C1 segment of cervical spinal cord (tissue), 14 donors: Measurements from ENCODE around the gene JMJD8.
A peak's percentile ranks its signal among the peaks of the same experiment; 100 is the strongest.

Experiments used
- DNase-seq, 14 donors: peaks; one replicate each; lab custom pipeline; 2025; lab: John Stamatoyannopoulos, UW

Gene JMJD8

GRCh38 chr16:684071-684794, at the start of gene JMJD8:
Gene JMJD8, minus strand, starts transcription at chr16:684334. Its CDS starts 15 bp downstream, at chr16:684319.
- peak; percentile 48 to 98 (median 90) for DNase-seq

DNA sequence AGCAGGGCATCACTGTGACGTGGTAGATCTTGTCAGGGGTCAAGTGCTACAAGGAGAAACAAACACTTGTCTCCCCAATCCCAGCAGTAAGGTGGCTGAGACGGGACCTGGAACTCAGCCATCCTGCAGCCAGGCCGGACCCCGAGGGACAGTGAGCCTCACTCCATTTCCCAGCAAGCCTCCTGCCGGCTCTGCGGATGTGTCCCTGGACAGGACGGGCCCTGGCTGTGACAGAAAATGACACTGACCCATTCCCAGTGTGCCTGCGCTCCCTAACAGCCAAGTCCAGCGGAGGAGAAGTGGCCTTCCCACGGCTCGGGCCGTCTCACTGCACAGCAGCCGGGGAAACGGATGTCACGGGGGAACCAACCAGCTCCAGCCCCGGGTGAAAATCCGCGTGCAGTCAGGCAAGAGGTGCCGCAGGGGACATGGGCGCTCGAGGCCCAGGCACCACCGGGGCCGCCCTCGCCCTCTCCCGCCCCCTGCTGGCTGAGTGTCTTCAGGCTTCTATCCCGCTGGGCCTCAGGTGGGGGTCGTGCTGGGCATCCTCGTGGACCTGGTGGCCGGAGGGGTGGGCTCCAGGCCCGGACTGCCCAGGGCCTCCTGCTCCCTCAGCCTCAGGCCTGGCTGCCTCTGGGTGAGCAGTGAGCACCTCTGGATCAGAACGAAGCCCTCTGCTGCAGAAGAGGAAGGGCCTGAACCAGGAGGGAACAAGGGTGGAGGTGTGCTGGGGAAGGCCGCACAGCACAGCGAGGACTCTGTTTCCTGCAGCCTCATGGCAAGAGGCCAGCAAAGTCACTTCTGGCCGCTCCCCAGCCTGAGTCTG, 49.5 kb upstream of the JMJD8 start:
- no peak for DNase-seq

- DNase-seq, result no peak
These were observed 48.8 kb upstream of the JMJD8 start for GRCh38 chr16:732936-733335.

- DNase-seq, result no peak
These were observed 48.2 kb upstream of the JMJD8 start for GRCh38 chr16:732332-732731.

- DNase-seq, result no peak
These were observed 46.8 kb upstream of the JMJD8 start for GRCh38 chr16:730666-731509.

DNA sequence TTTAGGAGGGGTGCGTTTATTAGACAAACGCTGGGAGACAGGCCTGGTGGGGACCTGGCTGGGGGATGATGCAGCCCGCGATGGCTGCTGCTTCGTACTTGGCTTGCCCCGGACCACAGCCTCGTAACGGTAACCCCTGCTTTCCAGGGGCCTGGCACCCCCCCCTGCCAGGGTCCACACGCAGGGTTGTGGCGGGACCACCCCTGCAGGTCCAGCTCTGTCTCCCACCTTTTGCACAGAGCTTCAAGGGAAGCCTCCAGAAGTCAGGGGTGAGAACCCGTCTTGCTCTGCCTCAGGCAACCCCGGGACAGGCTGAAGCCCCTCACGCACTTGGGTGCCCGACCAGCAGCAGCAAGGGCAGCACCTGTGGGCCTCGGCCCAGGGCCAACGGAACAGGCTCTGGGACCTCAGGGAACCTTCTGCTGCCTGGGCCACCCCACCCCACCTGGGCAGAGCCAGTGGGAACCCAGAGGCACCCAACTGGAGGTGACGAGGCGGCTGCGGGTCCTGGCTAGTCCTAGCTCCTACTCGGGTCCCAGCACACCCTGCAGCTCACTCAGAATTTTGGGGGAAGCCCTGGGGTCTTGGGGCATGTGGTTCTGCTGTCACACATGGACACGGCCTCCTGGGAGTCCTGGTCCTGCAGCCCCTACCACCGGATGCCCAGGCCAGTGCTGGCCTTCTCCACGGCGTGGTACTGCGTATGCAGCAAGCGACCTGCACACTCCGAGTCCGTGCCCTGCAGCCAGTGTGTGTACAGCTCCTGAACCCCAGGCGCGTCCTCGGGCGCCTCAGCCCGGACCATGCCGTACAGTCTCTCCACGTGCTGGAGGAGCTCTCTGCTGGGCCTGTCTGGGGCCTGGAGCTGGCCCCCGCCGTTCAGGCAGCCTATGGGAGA, 45.9 kb upstream of the JMJD8 start:
- no peak for DNase-seq

DNA sequence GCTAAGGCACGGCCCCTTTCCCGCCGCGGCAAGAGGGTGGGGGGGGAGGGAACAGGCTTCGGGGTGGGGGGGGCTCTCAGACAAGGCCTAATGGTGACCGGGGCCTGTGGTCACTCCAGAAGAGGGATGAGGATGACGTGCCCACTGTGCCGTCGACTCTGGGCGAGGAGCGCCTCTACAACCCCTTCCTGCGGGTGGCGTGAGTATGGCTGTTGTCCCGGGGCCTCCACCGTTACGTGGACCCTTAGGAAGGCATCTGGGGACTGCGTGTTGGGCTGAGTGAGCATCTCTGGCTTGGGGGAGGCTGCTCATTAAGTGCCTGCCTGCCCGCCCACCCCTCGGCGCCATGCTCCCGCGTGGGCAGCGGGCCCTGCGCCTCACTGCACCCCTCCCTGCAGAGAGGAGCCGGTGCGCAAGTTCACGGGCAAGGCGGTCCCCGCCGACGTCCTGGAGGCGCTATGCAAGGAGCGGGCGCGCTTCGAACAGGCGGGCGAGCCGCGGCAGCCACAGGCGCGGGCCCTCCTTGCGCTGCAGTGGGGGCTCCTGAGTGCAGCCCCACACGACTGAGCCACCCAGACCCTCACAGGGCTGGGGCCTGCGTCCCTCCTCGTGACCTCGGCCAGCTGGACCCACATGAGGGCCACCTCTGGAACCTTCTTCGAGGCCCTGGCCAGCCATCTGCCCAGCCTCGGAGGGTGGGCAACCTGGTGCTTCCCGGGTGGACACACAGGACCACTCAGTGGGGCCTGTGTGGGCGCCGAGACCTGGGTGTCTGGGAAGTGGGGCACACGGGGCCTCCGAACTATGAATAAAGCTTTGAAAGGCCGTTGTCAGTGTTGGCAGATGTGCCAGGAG, 45.0 kb upstream of the JMJD8 start:
- DNase-seq, result no peak

- peak in 12 of 14 donors; percentile 26 to 71 (median 63) for DNase-seq
These were observed 44.2 kb upstream of the JMJD8 start for GRCh38 chr16:728131-728889.

DNA sequence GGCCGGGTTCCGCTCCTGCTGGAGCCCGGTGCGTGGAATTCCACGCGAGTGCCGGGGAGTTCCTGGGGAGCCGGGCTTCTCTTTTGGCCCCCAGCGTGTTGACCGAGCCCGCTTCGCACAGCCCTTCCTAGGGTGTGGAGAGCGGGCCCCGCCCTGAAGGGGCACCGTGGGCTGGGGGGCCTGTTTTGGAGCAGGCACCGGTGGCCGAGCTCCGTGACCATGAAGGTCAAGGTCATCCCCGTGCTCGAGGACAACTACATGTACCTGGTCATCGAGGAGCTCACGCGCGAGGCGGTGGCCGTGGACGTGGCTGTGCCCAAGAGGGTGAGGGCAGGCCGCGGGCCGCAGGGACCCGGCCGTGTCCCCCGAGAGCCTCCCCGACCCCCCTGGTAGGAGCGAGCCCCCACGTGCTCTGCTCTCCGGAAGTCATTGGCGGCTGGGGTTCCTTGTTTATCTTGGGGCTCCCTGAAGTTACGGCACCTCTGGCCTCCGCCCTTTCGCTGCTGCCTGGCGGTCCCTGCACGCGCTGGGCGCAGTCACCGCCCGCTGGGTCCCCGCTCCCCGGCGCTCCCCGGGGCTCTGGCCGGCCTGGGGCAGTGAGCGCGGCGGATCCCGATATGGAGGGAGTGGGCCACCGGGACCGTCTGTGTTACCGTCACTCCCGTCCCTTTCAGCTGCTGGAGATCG, 43.3 kb upstream of the JMJD8 start:
- DNase-seq, result no peak

DNA sequence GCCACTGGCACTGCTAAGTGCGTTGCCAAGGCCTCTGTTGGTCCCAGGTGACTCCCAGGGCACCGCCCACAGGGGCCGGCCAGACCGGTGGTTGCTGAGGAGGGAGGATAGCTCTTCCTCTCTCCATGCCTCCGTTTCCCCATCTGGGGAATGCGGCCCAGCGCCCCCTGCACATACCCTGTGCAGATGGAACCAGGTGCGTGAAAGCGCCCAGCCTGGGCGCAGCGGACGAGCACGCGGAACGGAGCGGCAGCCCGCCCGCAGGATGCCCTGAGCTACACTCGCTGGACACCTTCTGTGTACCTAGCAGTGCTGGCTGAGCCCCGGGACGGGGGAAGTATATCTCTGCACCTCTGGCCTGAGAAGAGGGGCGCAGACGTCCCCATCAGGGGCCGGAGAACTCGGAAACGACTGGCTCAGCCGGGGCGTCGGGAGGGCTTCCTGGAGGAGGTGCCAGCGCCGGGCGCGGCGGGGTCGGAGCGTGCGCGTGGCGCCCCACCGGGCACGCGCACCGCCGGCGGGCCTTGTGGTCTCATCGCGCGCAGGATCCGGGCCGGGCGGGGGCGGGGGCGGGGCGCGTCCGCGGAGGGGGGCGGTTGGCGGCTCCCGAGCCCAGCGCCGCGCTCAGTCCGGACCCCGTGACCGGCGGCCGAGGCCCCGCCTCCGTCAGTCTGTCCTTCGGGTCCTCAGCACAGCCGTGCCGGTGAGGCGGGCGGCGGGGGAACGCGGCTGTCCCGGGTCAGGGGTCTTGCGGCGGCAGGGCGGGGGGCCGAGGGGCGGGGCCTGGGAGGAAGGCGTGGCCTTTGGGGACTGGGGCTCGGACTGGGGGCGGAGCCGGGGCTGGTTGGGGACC, 42.5 kb upstream of the JMJD8 start, which contains the start of the genes CCDC78 and HAGHL:
Gene CCDC78 (minus strand): TSS at position 6 of the 853 bp plus-strand sequence. CDS start 76 bp downstream, outside the sequence.
Gene HAGHL (plus strand): TSS at position 669 of the 853 bp plus-strand sequence. CDS start 404 bp downstream, outside the sequence.
- peak in 11 of 14 donors; percentile 29 to 82 (median 58) for DNase-seq

DNA sequence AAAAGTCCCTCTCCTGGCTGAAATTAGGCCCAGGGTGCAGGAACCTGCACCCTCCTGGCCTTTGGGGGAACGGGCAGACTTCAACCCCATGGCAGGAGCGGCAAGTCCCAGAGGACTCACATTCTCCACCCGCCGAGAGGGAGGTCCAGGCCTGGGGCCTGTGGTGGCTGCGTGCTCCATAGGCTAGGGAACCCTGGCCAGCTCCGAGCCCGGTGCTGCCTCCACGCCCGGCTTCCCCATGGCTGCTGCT, 42.0 kb upstream of the JMJD8 start:
- DNase-seq, result no peak

GRCh38 chr16:725463-726187, 41.5 kb upstream of the JMJD8 start:
- no peak for DNase-seq

DNA sequence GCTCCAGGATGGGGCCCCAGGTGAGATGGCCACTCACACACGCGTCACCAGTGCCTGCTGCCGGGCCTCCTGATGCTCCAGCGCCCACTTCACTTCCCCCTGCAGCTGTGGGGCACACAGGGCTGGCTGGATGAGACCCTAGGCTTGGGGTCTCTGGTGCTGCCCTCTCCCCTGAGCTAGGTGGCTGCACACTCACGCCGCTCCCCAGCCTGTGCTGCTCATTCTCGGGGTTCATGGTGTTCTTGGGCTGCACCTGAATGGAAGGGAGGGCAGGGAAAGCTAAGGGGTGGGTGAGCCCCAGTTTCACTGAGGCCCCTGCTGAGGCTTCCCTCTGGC, 40.9 kb upstream of the JMJD8 start:
- no peak for DNase-seq

DNA sequence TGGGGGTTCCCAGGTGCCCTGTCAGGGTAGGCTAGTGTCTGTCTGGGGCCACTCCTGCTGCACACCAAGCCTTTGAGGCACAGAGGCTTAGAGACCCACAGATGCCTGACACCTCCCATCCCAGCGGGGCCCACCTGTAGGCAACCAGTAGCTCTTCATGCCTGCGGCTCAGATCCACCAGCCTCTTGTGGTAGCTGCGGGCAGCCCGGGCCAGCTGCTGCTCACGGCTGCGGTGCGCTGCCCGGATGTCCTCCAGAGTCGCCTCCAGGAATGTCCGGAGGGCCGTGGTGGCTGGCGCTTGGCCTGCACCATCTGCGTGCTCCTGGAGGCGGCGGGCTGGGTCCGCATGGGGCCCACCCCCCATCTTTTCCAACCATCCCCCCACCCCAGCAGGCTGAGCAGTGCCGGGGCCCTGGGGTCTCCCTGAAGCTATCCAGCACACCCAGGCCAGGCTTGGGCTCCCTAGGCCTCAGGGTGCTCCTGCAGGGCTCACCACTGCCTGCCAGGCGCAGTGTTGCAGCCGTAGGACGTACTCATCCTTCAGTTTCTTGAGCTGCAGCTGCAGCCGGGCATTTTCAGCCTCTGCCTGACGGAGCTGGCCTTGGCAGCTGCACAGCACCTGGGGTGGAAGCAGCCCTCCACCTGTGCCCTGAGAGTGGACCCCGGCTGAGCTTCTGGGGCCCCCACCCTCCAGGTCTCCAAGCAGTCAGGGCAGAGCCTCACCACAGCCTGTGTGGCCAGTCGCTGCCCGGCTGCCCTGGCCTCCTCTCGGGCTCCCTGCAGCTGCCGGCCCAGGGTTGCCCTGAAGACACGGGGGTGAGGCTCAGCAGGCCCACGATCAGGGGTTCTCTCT, 40.3 kb upstream of the JMJD8 start:
- DNase-seq, result no peak

DNA sequence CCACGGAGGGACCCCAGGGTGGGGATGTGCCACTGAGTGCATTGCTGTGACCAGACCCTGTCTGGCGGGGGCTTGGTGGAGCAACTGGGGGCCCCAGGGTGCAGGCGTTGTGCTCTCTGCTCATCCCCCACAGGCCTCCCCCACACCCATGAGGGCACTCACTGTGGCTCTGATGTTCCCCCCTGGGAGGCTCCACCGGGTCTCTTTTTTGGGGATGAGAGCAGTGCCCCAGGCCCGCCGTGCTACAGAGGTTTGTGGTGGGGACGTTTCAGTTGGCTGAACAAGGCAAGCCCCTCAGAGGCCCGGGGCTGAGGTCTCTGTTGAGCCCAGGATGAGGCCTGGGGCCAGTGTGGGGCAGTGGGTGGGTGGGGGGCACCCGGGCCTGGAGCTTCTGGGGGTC, 39.6 kb upstream of the JMJD8 start:
- no peak for DNase-seq
